ENCODE data around the gene ARHGAP6. TPM values are rescaled to one million over a fixed set of nuclear protein-coding genes. Genes with fewer than 3 reads are reported as not detected.

Gene ARHGAP6
- total RNA-seq, 2 experiments from 2014 or later = not detected

DNA sequence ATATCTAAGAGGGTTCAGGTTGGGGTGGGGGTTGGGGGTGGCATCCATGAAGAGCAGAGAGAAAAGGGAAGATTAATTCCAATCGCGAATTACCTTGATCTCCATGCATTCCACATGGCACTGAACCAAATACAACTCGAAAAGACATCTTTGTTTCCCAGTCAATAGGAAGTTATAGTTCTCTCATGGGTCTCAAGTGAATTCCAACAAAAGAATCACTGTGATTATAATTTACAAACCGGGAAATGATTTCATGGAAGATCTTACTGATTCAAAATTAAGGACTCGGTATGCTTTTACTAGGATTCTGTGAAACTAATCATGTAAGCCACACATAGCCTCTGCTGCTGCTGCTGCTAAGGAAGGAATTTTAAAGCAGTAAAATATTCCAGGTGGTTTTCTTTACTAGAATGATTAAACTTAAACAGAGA is 399.1 kb downstream of the ARHGAP6 start:
- ChIA-PET CTCF (no interaction called here), POLR2A (no interaction called here)
- no peak for DNase-seq
- intact Hi-C loops (cut with micrococcal nuclease) = no loop called here
- no peak for ATAC-seq
- no peaks in the 10 kb centered on the region for H3K4me1 Mint-ChIP-seq (ENCODE audit: low read depth)
- TF ChIP-seq, protein P1, sequence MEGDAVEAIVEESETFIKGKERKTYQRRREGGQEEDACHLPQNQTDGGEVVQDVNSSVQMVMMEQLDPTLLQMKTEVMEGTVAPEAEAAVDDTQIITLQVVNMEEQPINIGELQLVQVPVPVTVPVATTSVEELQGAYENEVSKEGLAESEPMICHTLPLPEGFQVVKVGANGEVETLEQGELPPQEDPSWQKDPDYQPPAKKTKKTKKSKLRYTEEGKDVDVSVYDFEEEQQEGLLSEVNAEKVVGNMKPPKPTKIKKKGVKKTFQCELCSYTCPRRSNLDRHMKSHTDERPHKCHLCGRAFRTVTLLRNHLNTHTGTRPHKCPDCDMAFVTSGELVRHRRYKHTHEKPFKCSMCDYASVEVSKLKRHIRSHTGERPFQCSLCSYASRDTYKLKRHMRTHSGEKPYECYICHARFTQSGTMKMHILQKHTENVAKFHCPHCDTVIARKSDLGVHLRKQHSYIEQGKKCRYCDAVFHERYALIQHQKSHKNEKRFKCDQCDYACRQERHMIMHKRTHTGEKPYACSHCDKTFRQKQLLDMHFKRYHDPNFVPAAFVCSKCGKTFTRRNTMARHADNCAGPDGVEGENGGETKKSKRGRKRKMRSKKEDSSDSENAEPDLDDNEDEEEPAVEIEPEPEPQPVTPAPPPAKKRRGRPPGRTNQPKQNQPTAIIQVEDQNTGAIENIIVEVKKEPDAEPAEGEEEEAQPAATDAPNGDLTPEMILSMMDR (IDR thresholded peaks at IDR 0.05) = no peak
- H3K9me3 Mint-ChIP-seq = no peaks in the 10 kb centered on the region
- no peak overlapping the region for H3K27ac Mint-ChIP-seq
- no peaks in the 10 kb centered on the region for H3K27me3 Mint-ChIP-seq
- H3K36me3 Mint-ChIP-seq (ENCODE audit: low read depth) = no peaks in the 10 kb centered on the region
- no peak overlapping the region for H3K4me3 Mint-ChIP-seq

- no peaks in the 10 kb centered on the region for H3K9me3 Mint-ChIP-seq
- POLR2A ChIA-PET = no interaction called here
- DNase-seq (no peak), ATAC-seq (no peak)
- H3K27ac Mint-ChIP-seq = no peak overlapping the region
- H3K4me3 Mint-ChIP-seq = no peak overlapping the region
- CTCF ChIA-PET = no interaction called here
- intact Hi-C loops (cut with micrococcal nuclease) = no loop called here
- no peaks in the 10 kb centered on the region for H3K27me3 Mint-ChIP-seq
- no peaks in the 10 kb centered on the region for H3K4me1 Mint-ChIP-seq (ENCODE audit: low read depth)
- TF ChIP-seq, protein P1 (IDR thresholded peaks at IDR 0.05) = no peak
- no peaks in the 10 kb centered on the region for H3K36me3 Mint-ChIP-seq (ENCODE audit: low read depth)
Measured at GRCh38 chrX:11265352-11265751, 400.4 kb downstream of the ARHGAP6 start.

- Mint-ChIP-seq H3K4me1 (ENCODE audit: low read depth) (no peaks in the 10 kb centered on the region), H3K36me3 (ENCODE audit: low read depth) (no peaks in the 10 kb centered on the region), H3K27me3 (no peaks in the 10 kb centered on the region), H3K4me3 (no peak overlapping the region), H3K27ac (no peak overlapping the region), H3K9me3 (no peaks in the 10 kb centered on the region)
- intact Hi-C loops (cut with micrococcal nuclease) = no loop called here
- TF ChIP-seq, protein P1 (IDR thresholded peaks at IDR 0.05) = no peak
- ChIA-PET CTCF (no interaction called here), POLR2A (no interaction called here)
- DNase-seq = no peak
- ATAC-seq = no peak
Measured at GRCh38 chrX:11264925-11265324, 400.8 kb downstream of the ARHGAP6 start.

GRCh38 chrX:11261260-11261659 is 404.5 kb downstream of the ARHGAP6 start:
- Mint-ChIP-seq H3K36me3 (ENCODE audit: low read depth) (no peaks in the 10 kb centered on the region), H3K27ac (no peak overlapping the region), H3K27me3 (no peaks in the 10 kb centered on the region), H3K4me1 (ENCODE audit: low read depth) (no peaks in the 10 kb centered on the region), H3K4me3 (no peak overlapping the region), H3K9me3 (no peaks in the 10 kb centered on the region)
- TF ChIP-seq, protein P1 (IDR thresholded peaks at IDR 0.05) = no peak
- CTCF ChIA-PET = no interaction called here
- ATAC-seq = no peak
- intact Hi-C loops (cut with micrococcal nuclease) = no loop called here
- POLR2A ChIA-PET = no interaction called here
- no peak for DNase-seq

- H3K27me3 Mint-ChIP-seq = no peaks in the 10 kb centered on the region
- TF ChIP-seq, protein P1 (IDR thresholded peaks at IDR 0.05) = no peak
- no peak for ATAC-seq
- no peak for DNase-seq
- H3K4me1 Mint-ChIP-seq (ENCODE audit: low read depth) = no peaks in the 10 kb centered on the region
- no peak overlapping the region for H3K4me3 Mint-ChIP-seq
- intact Hi-C loops (cut with micrococcal nuclease) = no loop called here
- ChIA-PET CTCF (no interaction called here), POLR2A (no interaction called here)
- no peaks in the 10 kb centered on the region for H3K36me3 Mint-ChIP-seq (ENCODE audit: low read depth)
- no peaks in the 10 kb centered on the region for H3K9me3 Mint-ChIP-seq
- H3K27ac Mint-ChIP-seq = no peak overlapping the region
Measured at GRCh38 chrX:11259437-11259836, 406.3 kb downstream of the ARHGAP6 start.

Measured in activated CD8-positive, alpha-beta T cell treated with anti-CD3 and anti-CD28 coated beads for 36 hours (primary cell).